Neural cell (in vitro differentiated cells): Measurements from ENCODE around the gene CLTCL1. TPM values are rescaled to one million over a fixed set of nuclear protein-coding genes. Genes with fewer than 3 reads are reported as not detected.

Source experiments
- H2AFZ ChIP-seq: fragments of 200-600, 300-800 bp; sonication (generic), shearing (Covaris generic); 2 replicates; pipeline ENCODE4 v1.6.0; 2014; ENCODE audit warnings: low read depth, mild to moderate bottlenecking, antibody characterized with exemption, low read length, moderate library complexity
- H3F3A ChIP-seq: fragments of 200-600 bp; shearing (Covaris generic); 2 replicates; pipeline ENCODE4 v1.6.1; 2016; ENCODE audit warnings: mild to moderate bottlenecking, moderate library complexity, mixed read lengths, antibody characterized with exemption, low read length; ENCODE audit not compliant: insufficient read depth, poor library complexity, severe bottlenecking
- H3K27ac ChIP-seq: fragments of 200-600, 300-800 bp; sonication (generic), shearing (Covaris generic); 2 replicates; pipeline ENCODE4 v1.5.1; 2014; ENCODE audit warnings: mild to moderate bottlenecking, low read length, moderate library complexity
- H3K27me3 ChIP-seq: fragments of 300-800, 200-600 bp; sonication (generic), shearing (Covaris generic); 2 replicates; pipeline ENCODE4 v1.6.0; 2014; ENCODE audit warnings: mild to moderate bottlenecking, low read depth, low read length, moderate library complexity; ENCODE audit not compliant: insufficient read depth
- H3K36me3 ChIP-seq: fragments of 300-800, 200-600 bp; sonication (generic), shearing (Covaris generic); 2 replicates; pipeline ENCODE4 v1.5.1; 2014; ENCODE audit warnings: mild to moderate bottlenecking, antibody characterized with exemption, low read length, moderate library complexity; ENCODE audit not compliant: insufficient read depth
- H3K4me2 ChIP-seq: fragments of 300-800, 200-600 bp; sonication (generic), shearing (Covaris generic); 2 replicates; pipeline ENCODE4 v1.6.0; 2014; ENCODE audit warnings: mild to moderate bottlenecking, low read length
- H3K4me3 ChIP-seq: fragments of 300-800, 200-600 bp; sonication (generic), shearing (Covaris generic); 2 replicates; pipeline ENCODE4 v1.5.1; 2014; ENCODE audit warnings: mild to moderate bottlenecking, low read length, moderate library complexity
- H3K79me2 ChIP-seq: fragments of 200-600 bp; shearing (Covaris generic); replicated peaks from 2 replicates; pipeline ENCODE4 v1.6.0; 2014; ENCODE audit warnings: mild to moderate bottlenecking, low read length, moderate library complexity; ENCODE audit not compliant: insufficient read depth
- H3K9ac ChIP-seq: fragments of 300-800, 200-600 bp; sonication (generic), shearing (Covaris generic); 2 replicates; pipeline ENCODE4 v1.6.1; 2016; ENCODE audit warnings: mild to moderate bottlenecking, low read length, mixed read lengths
- H3K9me2 ChIP-seq: fragments of 200-600 bp; shearing (Covaris generic); 2 replicates; pipeline ENCODE4 v1.6.1; 2016; ENCODE audit warnings: mild to moderate bottlenecking, low read length, mixed read lengths; ENCODE audit not compliant: insufficient read depth
- H3K9me3 ChIP-seq: fragments of 200-600, 300-800 bp; sonication (generic), shearing (Covaris generic); 2 replicates; pipeline ENCODE4 v1.6.1; 2016; ENCODE audit warnings: mild to moderate bottlenecking, mixed run types, low read length, moderate library complexity, mixed read lengths
- H4K20me1 ChIP-seq: fragments of 200-600 bp; shearing (Covaris generic); 2 replicates; pipeline ENCODE4 v1.6.1; 2016; ENCODE audit warnings: mild to moderate bottlenecking, mixed run types; ENCODE audit not compliant: insufficient read depth
- CTCF ChIP-seq: fragments of 450-650 bp; IDR thresholded peaks from 2 replicates; pipeline ENCODE4 v1.5.1; 2014; ENCODE audit warnings: antibody characterized with exemption, mild to moderate bottlenecking, moderate library complexity; ENCODE audit not compliant: poor library complexity, severe bottlenecking
- EP300 ChIP-seq: fragments of 450-650 bp; conservative IDR thresholded peaks from 2 replicates; pipeline ENCODE4 v1.6.1; 2014; ENCODE audit warnings: antibody characterized with exemption, mild to moderate bottlenecking, moderate library complexity; ENCODE audit not compliant: poor library complexity, severe bottlenecking
- EZH2 ChIP-seq: fragments of 200-600, 300-800 bp; shearing (Covaris generic), sonication (generic); IDR thresholded peaks from 2 replicates; pipeline ENCODE4 v1.6.1; 2014; ENCODE audit warnings: antibody characterized with exemption, low read length, borderline replicate concordance, mild to moderate bottlenecking; ENCODE audit not compliant: insufficient read depth, poor library complexity, severe bottlenecking
- MXI1 ChIP-seq: fragments of 450-650 bp; conservative IDR thresholded peaks from 2 replicates; pipeline ENCODE4 v1.6.1; 2014; ENCODE audit warnings: antibody characterized with exemption, mild to moderate bottlenecking; ENCODE audit not compliant: poor library complexity, severe bottlenecking
- POLR2AphosphoS5 ChIP-seq: IDR thresholded peaks from 2 replicates; pipeline ENCODE4 v1.6.1; 2012
- RAD21 ChIP-seq: fragments of 450-650 bp; conservative IDR thresholded peaks from 2 replicates; pipeline ENCODE4 v1.6.1; 2014; ENCODE audit warnings: antibody characterized with exemption, mild to moderate bottlenecking, moderate library complexity
- REST ChIP-seq: IDR thresholded peaks from 2 replicates; pipeline ENCODE4 v1.6.1; 2012; ENCODE audit warnings: borderline replicate concordance
- SMC3 ChIP-seq: fragments of 450-650 bp; conservative IDR thresholded peaks from 2 replicates; pipeline ENCODE4 v1.6.1; 2014; ENCODE audit warnings: antibody characterized with exemption, mild to moderate bottlenecking, moderate library complexity; ENCODE audit not compliant: poor library complexity
- TAF1 ChIP-seq: IDR thresholded peaks from 2 replicates; pipeline ENCODE4 v1.6.1; 2012; ENCODE audit warnings: low read depth
- polyA plus RNA-seq: library from polyadenylated mRNA; depleted of rRNA; stranded (reverse); fragments of >200 nt; gene quantifications from 2 replicates; pipeline ENCODE4 v1.2.3, GENCODE V29; 2014

Gene CLTCL1
- polyA plus RNA-seq, 1 donor from 2014 or later: 7.8 TPM

GRCh38 chr22:19241593-19241906 lies 50.0 kb downstream of the CLTCL1 start:
- TF ChIP-seq SMC3: no peak
- no peak for TF ChIP-seq MXI1
- TF ChIP-seq POLR2AphosphoS5: no peak
- no peak for TF ChIP-seq EZH2
- no peak for TF ChIP-seq CTCF
- no peak for TF ChIP-seq TAF1
- no peak for TF ChIP-seq EP300
- no peak overlapping the region for H2AFZ ChIP-seq
- no peak overlapping the region for H3K4me2 ChIP-seq

GRCh38 chr22:19240813-19241592 lies 50.5 kb downstream of the CLTCL1 start:
- TF ChIP-seq POLR2AphosphoS5 (no peak), MXI1 (no peak), EP300 (no peak), SMC3 (no peak), TAF1 (no peak), EZH2 (no peak), CTCF (no peak), REST (no peak), RAD21 (no peak)
- H3K9me3 ChIP-seq: no peaks in the 10 kb centered on the region
- H3K27me3 ChIP-seq: no peaks in the 10 kb centered on the region
- H3K9me2 ChIP-seq: no peaks in the 10 kb centered on the region
- H3K79me2 ChIP-seq: no peaks in the 10 kb centered on the region
- H3K9ac ChIP-seq: no peak overlapping the region
- H4K20me1 ChIP-seq: no peaks in the 10 kb centered on the region
- H3K36me3 ChIP-seq: no peaks in the 10 kb centered on the region
- H3K4me3 ChIP-seq: no peak overlapping the region
- H3K27ac ChIP-seq: no peak overlapping the region
- no peak overlapping the region for H3K4me2 ChIP-seq
- H3F3A ChIP-seq: no peaks in the 10 kb centered on the region
- H2AFZ ChIP-seq: no peak overlapping the region

More at GRCh38 chr22:19241593-19241906, 50.0 kb downstream of the CLTCL1 start:
- H3K9me2 ChIP-seq: no peaks in the 10 kb centered on the region
- H3K9me3 ChIP-seq: no peaks in the 10 kb centered on the region
- no peaks in the 10 kb centered on the region for H4K20me1 ChIP-seq
- H3K9ac ChIP-seq: no peak overlapping the region
- no peak overlapping the region for H3K4me3 ChIP-seq
- no peaks in the 10 kb centered on the region for H3K27me3 ChIP-seq
- H3F3A ChIP-seq: no peaks in the 10 kb centered on the region
- H3K36me3 ChIP-seq: no peaks in the 10 kb centered on the region
- H3K27ac ChIP-seq: no peak overlapping the region
- H3K79me2 ChIP-seq: no peaks in the 10 kb centered on the region
